BJ (cell line): ENCODE measurements around the gene TMLHE. TPM values are rescaled to one million over a fixed set of nuclear protein-coding genes. Genes with fewer than 3 reads are reported as not detected.
"Not testable (repeated sequence)": the region's sequence is repeated elsewhere in the genome, so short reads cannot be mapped to it uniquely, and the experiment has no call there.

ENCODE experiments used
- CTCF ChIA-PET: fragments of 350-600 bp; formaldehyde crosslinking; extraction: SDS; loops from one replicate; lab custom pipeline; 2021; ENCODE audit warnings: antibody characterized with exemption, inconsistent platforms; lab: Yijun Ruan, JAX
- POLR2A ChIA-PET: fragments of 300-600 bp; sonication (Branson Sonifier 250); formaldehyde crosslinking; extraction: SDS; loops from one replicate; lab custom pipeline; 2021; ENCODE audit warnings: antibody characterized with exemption; lab: Charles Lee
- DNase-seq: peaks from one replicate; pipeline ENCODE4 v3.0.0-alpha.2; 2011; ENCODE audit warnings: low read depth
- H3K27me3 ChIP-seq: 2 replicates; pipeline ENCODE4 v1.6.0; 2011; ENCODE audit warnings: low read length; ENCODE audit not compliant: control insufficient read depth, insufficient read depth
- H3K36me3 ChIP-seq: 2 replicates; pipeline ENCODE4 v1.5.1; 2011; ENCODE audit warnings: low read length; ENCODE audit not compliant: control insufficient read depth, insufficient read depth
- H3K4me3 ChIP-seq: 2 replicates; pipeline ENCODE4 v1.5.1; 2011; ENCODE audit warnings: low read depth, mild to moderate bottlenecking, control low read depth, low read length
- CTCF ChIP-seq: IDR thresholded peaks from 2 replicates; pipeline ENCODE4 v1.5.1; 2011; ENCODE audit warnings: low read depth, mild to moderate bottlenecking, control low read depth, inconsistent platforms, low read length, moderate library complexity; ENCODE audit not compliant: insufficient read depth
- polyA plus RNA-seq: library from polyadenylated mRNA; depleted of rRNA; stranded (reverse); fragments of >200 nt; gene quantifications from 2 replicates; pipeline ENCODE4 v1.2.3, GENCODE V29; 2011; rRNA removed
- small RNA-seq: library from RNA; depleted of rRNA; stranded (forward); fragments of <200 nt; gene quantifications from one replicate; pipeline ENCODE3, GENCODE V24; 2012; ENCODE audit warnings: low replicate concordance, low read depth; ENCODE audit not compliant: insufficient read length

The TMLHE gene
- polyA plus RNA-seq, 1 experiment: 14.5 TPM

GRCh38 chrX:155466269-155466938 lies 146.3 kb downstream of the TMLHE start:
- POLR2A ChIA-PET, H3K4me3 ChIP-seq, H3K36me3 ChIP-seq, DNase-seq, CTCF ChIA-PET, H3K27me3 ChIP-seq: not testable (repeated sequence)

- POLR2A ChIA-PET, H3K27me3 ChIP-seq, H3K36me3 ChIP-seq, CTCF ChIA-PET, H3K4me3 ChIP-seq, DNase-seq: not testable (repeated sequence)
These were observed 152.3 kb downstream of the TMLHE start for GRCh38 chrX:155460501-155460900.

- H3K27me3 ChIP-seq, POLR2A ChIA-PET, H3K36me3 ChIP-seq, H3K4me3 ChIP-seq, CTCF ChIA-PET, DNase-seq: not testable (repeated sequence)
These were observed 154.3 kb downstream of the TMLHE start, which contains the start of gene F8A3 for GRCh38 chrX:155458471-155458870. F8A3 (minus strand) TSS chrX:155458620; CDS start chrX:155458600, 20 bp downstream.

GRCh38 chrX:155457761-155458447 lies 154.8 kb downstream of the TMLHE start:
- CTCF ChIA-PET, POLR2A ChIA-PET, H3K36me3 ChIP-seq, DNase-seq, H3K27me3 ChIP-seq, H3K4me3 ChIP-seq: not testable (repeated sequence)

- no peak for DNase-seq
- POLR2A ChIA-PET: no interaction called here
- TF ChIP-seq CTCF: no peak
- H3K4me3 ChIP-seq: no peak overlapping the region
- no peaks in the 10 kb centered on the region for H3K36me3 ChIP-seq
- H3K27me3 ChIP-seq: no peaks in the 10 kb centered on the region
- CTCF ChIA-PET: no interaction called here
These were observed 171.7 kb downstream of the TMLHE start for GRCh38 chrX:155441097-155441496.

Small RNA genes within 50 kb of the gene (small RNA-seq; reads per million reads assigned to genes)
- not detected for gene MIR1184-3

Other genes starting within 250 kb of the TMLHE start
- not detected in 2 replicates for gene F8A2, start 230.9 kb downstream of the TMLHE start, polyA plus RNA-seq
- 0.05 TPM in 1 of 2 replicates, not detected in the other for gene F8A3, start 154.3 kb downstream of the TMLHE start, polyA plus RNA-seq
- 0.43 and 0.69 TPM in 2 replicates for gene SPRY3, start 366 bp downstream of the TMLHE start, polyA plus RNA-seq